NB4 (cell line): Measurements from ENCODE around the gene FN1.

Experiments used
- POLR2A ChIP-seq: IDR thresholded peaks from 2 replicates; pipeline ENCODE4 v1.6.1; 2011; ENCODE audit warnings: mild to moderate bottlenecking; ENCODE audit not compliant: insufficient read length; ENCODE audit errors: extremely low read depth
- TF ChIP-seq, protein P1 (sequence below): IDR thresholded peaks from one replicate; pipeline ENCODE4 v1.5.1; 2012; ENCODE audit warnings: low read depth, low read length

GRCh38 chr2:215425021-215425782, 10.7 kb downstream of the FN1 start:
- TF ChIP-seq, protein P1, sequence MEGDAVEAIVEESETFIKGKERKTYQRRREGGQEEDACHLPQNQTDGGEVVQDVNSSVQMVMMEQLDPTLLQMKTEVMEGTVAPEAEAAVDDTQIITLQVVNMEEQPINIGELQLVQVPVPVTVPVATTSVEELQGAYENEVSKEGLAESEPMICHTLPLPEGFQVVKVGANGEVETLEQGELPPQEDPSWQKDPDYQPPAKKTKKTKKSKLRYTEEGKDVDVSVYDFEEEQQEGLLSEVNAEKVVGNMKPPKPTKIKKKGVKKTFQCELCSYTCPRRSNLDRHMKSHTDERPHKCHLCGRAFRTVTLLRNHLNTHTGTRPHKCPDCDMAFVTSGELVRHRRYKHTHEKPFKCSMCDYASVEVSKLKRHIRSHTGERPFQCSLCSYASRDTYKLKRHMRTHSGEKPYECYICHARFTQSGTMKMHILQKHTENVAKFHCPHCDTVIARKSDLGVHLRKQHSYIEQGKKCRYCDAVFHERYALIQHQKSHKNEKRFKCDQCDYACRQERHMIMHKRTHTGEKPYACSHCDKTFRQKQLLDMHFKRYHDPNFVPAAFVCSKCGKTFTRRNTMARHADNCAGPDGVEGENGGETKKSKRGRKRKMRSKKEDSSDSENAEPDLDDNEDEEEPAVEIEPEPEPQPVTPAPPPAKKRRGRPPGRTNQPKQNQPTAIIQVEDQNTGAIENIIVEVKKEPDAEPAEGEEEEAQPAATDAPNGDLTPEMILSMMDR, result no peak
- no peak for TF ChIP-seq POLR2A
